Renal pelvis (tissue), 4 donors: ENCODE results near the gene GALNT10. TPM values are rescaled to one million over a fixed set of nuclear protein-coding genes. Genes with fewer than 3 reads are reported as not detected.
A peak's percentile ranks its signal among the peaks of the same experiment; 100 is the strongest.

ENCODE experiments used
- DNase-seq: peaks from one replicate; pipeline ENCODE4 v3.0.0-alpha.2; 2013
- polyA plus RNA-seq, 3 donors: library from polyadenylated mRNA; unstranded; fragments of 120-200 nt; gene quantifications; one replicate each; pipeline ENCODE4 v1.2.1, GENCODE V29; 2013; ENCODE audit not compliant: insufficient read length in 3 of 3

The GALNT10 gene
- polyA plus RNA-seq, 3 donors: 24.3 to 28.7 (median 26.6) TPM

DNA sequence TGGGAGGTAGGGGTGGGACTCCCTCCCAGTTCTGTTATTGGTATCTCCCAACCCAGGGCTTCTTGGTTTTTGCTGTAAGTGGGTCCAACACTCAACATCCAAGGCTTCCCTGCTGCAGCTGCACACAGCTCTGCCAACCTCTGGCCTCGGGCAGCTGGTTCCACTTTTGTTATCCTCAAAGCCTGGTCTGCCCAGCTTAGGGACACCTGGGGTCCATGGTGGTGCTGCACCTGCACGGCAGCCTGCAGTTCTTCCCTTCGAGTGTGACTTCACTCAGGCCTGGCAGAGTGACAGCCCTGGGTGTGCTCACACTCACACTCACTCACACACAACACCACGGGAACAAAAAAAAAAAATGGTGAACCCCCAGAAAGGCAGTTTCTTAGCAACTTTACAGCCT is 239.9 kb downstream of the GALNT10 start:
- DNase-seq: no peak

DNA sequence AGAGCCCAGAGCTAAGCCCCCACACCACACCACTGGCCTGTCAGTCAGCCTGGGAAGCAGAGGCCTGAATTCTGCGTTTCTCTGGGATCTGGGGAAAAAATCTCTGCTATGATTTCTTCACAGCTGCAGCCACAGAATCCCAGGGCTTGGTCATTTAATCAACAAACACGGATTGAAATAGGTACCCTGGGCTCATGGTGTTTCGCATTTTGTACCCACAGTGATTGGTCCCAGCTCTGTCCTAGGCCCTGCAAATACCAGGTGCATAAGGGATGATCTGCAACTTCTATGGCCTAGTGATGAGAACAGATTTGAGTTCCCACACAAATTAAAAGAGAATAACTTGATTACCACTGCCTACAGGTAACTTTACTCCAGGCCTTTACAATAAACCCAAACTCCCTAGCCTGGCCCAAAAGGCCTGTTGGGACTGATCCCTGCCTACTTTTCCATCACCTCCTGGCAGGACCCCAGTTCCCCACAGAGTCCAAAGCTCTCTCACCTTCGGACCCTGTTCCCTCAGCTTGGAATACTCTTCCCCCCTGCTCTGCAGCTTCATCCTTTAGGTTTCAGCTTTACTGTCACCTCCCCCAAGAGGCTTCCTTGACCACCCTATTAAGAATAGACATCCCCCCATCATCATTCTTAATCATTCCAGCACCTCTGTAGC is 240.6 kb downstream of the GALNT10 start:
- DNase-seq: no peak

GRCh38 chr5:154435226-154435625 is 244.7 kb downstream of the GALNT10 start:
- no peak for DNase-seq

GRCh38 chr5:154437281-154437965 is 246.9 kb downstream of the GALNT10 start:
- DNase-seq: no peak

DNA sequence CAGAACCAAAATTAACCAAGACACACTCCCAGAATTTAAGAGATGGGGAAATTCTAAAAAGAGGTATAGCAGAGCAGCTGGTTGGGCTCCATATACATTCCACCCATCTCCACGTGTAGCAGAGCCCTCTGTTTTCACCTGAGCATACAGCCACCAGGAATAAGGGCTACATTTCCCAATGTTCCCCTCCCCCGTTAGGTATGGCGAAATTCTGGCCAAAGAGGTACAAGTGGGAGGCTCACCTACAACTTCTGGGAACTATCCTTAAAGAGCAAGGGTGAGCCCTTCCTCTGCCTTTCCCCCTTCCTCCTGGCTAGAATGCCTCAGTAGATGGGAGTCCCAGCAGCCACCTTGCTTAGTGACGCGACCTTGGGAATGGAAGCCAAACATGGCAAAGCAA is 250.0 kb downstream of the GALNT10 start:
- no peak for DNase-seq

- no peak for DNase-seq
Observed at GRCh38 chr5:154442801-154443200, 252.3 kb downstream of the GALNT10 start.

DNA sequence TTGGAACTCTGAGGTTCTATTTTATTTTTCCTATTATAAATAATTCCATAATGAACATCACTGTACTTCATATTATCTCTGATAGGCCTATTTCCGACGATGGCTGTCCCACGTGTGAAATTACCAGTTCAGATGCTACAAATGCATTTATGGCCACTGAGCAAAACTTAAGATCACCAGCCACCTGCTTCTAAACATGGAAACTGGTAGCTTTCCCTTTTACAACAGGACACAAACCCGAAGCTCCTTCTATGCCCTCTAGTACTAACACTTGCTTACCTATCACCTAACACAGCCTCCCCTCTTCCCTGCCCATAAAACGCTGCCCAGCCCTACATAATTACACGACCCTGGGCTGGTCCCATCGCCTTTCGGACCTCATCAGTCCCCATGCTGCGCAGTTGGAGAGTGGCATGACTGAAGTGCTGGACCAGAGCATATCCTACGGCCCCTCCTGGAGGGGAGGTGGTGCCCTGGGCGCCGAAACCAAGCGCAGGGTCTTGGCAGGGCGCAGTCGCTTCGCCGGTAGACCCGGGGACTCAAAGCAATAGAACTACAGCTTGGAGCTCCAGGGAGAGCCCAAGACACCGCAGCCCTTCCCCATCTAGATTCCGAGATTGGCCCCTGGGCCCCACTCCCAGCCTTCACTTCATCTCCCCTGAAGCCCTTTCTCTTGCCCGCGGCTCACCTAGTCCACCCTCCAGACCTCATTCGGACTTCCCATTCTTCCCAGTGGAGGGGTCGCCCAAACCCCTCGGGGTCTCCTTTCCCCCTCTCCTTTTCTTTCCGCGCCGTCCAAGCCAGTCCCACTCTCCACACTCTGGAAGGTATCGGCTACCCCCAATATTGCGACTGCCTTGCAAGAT is 254.3 kb downstream of the GALNT10 start:
- DNase-seq: no peak

DNA sequence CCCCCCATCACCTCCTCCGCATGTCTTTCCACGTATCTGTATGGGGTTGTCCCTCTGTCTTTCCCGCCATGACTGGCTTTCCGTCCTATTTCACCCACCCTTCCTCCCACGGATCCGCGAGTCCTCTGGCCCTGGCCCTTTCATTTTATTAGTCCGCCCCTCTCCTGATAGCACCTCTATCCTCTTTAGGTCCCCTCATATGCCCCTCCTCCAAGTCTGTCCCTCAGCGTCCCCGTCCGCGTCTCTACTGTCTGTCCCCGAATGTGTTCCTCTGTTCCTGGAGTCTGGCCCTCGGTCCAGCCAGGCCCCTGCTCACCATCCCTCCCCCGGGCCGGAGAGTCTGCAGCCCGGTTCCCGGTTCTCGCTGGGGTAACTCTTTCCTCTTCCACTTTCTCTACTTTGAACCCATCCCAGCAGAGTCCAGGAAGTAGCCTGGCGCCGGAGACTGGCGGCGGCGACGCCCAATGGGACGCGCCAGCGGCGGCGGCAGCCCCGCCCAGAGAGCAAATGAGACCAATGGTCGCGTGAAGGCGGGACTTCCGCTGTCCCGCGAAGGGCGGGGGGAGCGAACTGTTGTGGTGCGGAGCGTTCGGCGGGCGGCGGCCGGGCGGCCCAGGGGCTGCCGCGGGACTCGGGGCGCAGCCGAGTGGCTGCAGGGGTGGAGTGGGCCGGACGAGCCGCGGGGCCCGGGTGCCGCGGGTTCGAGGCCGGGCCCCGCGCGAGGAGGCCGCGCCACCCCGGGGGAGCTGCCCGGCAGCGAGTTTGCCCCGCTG is 255.1 kb downstream of the GALNT10 start, which contains the start of gene SAP30L:
Gene SAP30L, plus strand, starts transcription at position 576 of the 773 bp plus-strand sequence. CDS start 608 bp downstream, outside the sequence.
- DNase-seq: peak; percentile 95

- peak; percentile 74 for DNase-seq
Observed at GRCh38 chr5:154446195-154447088, 255.9 kb downstream of the GALNT10 start.

GRCh38 chr5:154447089-154447725 is 256.7 kb downstream of the GALNT10 start:
- no peak for DNase-seq

GRCh38 chr5:154449786-154450185 is 259.3 kb downstream of the GALNT10 start:
- DNase-seq: no peak

- DNase-seq: no peak
Observed at GRCh38 chr5:154451957-154452356, 261.4 kb downstream of the GALNT10 start.

DNA sequence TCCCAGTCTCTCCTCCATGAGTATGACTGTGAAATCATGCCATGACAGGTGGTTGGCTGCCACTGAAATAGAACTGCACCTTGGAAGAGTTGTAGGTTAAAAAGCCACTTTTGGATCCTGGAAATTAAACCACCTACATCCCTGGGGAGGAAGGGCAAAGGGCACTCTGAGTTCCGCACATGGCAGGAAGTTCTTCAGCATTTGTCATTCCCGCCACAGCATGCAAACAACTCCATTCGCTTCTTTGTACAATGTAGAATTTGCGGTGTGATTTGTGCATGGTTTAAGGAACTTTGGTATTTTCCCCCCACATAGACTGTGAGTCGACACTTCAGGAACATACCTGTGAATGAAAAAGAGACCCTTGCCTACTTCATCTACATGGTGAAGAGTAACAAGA is 265.1 kb downstream of the GALNT10 start:
- DNase-seq: no peak

GRCh38 chr5:154456540-154456939 is 266.0 kb downstream of the GALNT10 start:
- DNase-seq: no peak

DNA sequence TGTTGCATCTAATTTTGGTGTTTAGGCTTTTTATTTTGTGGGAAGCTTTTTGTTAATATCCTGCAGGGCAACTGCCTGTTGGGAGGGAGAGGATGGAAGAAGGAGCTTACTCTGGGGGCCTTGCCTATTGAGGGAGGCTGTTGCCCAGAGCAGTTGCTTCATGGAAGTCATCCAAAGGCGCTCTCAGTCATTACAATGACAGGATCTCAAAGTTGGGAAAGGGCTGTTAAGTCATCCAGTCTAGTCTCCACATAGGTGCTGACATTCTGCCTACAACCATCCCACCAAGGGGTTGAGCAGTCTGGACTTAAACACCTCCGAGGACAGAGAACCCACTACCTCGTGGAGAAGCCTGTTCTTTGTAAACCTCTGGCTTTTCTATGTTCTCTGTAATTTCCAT is 268.5 kb downstream of the GALNT10 start:
- no peak for DNase-seq

GRCh38 chr5:154460172-154460571 is 269.6 kb downstream of the GALNT10 start:
- DNase-seq: no peak

DNA sequence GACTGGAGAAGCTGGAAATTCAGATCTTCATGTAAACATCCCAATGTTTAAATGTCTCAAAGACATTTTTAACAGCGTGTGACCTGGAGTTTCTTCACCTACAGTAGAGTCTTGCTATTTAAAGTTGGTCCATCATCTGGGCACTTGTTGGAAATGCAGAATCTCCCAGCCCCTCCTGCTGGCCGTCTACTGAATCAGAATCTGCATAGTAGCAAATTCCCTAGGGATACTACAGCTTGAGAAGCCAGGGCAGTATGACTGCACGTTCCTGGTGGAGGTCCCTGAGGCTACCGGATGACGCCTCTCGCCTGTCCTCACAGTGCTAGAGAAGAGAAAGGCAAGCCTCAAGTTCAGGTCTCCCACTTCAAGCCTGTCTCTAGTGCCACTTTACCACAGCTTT is 271.0 kb downstream of the GALNT10 start:
- no peak for DNase-seq

DNA sequence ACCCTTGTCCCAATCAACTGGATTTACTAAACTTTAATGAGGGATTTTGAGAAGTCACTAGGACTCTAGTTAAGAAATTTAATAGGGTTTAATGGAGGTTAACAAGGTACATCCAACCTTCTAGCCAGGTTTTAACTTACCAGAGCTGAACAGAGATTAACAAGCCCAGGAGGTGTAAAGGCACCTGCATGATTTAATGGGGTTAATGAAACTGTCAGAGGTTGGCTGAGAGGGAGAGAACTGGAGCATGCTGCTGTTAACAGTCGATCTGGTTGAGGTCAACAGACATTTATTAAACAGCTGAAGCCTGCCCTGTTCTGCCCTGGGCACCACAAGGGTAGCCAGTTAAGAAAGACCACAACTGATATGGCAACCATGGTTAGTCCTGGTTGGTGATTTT is 273.9 kb downstream of the GALNT10 start:
- no peak for DNase-seq

DNA sequence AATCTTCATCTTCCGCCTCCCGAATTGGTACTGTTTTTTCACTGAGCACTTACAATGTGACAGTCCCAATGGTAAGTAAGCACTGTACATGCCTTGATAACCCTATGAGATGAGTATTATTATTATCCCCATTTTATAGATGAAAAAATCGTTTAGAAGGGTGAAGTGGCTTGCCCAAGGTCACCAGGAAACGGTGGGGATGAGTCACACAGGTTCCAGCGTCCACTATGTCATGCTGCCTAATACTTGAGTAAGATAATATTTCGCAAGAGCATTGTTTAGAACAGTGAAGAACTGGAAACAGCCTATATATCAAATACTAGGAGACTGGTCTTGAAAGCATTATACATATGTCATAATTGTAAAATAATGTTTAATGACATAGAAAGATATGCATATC is 274.6 kb downstream of the GALNT10 start:
- no peak for DNase-seq

- no peak for DNase-seq
Observed at GRCh38 chr5:154466147-154466546, 275.6 kb downstream of the GALNT10 start.
